Spleen (tissue), 7 donors: ENCODE results near the gene WFDC1.

Experiments used
- CTCF ChIP-seq, 11 experiments: fragments of 200-600 bp in 7 of 11; fragments of 450-650 bp in 4 of 11; sonication (generic) in 4 of 11; IDR thresholded peaks in 8 of 11; conservative IDR thresholded peaks in 3 of 11; 1 replicate in 7 of 11; 2 replicates in 4 of 11; pipeline versions ENCODE4 v1.4.0 to v1.8.0; 2016 to 2021; ENCODE audit warnings: antibody characterized with exemption in 11 of 11, inconsistent platforms in 4 of 11, mild to moderate bottlenecking in 1 of 11
- POLR2A ChIP-seq, 3 donors: fragments of 450-650 bp; IDR thresholded peaks; one replicate each; pipeline ENCODE4 v1.5.1; 2017; ENCODE audit warnings: antibody characterized with exemption in 3 of 3, mild to moderate bottlenecking in 1 of 3
- POLR2AphosphoS5 ChIP-seq, 3 donors: sonication (generic); formaldehyde crosslinking; IDR thresholded peaks; one replicate each; pipeline ENCODE4 v1.5.1; 2017; ENCODE audit warnings: antibody characterized with exemption in 3 of 3
- donor health status: DM: no; HTN: no; CAD: no; lungs with moderate emphysema.
- donor health status: DM: no; HTN: no; CAD: no.
- donor health status: DM: no; HTN: no; CAD: no.

- TF ChIP-seq POLR2A (IDR thresholded peaks at IDR 0.05): no peak
- no peak for TF ChIP-seq CTCF (IDR thresholded peaks at IDR 0.05 in 8 of 11, conservative IDR thresholded peaks at IDR 0.05 in 3 of 11)
- TF ChIP-seq POLR2AphosphoS5 (IDR thresholded peaks at IDR 0.05): no peak
Observed at GRCh38 chr16:84331998-84332780, 37.5 kb downstream of the WFDC1 start.
